Islet of Langerhans (tissue), 1 donor: ENCODE measurements around the gene KCNIP3.

Experiments used
- FAIRE-seq: peaks from one replicate; lab custom pipeline; 2011; peaks lifted over from hg19 to GRCh38; lab: Jason Lieb, UNC

The KCNIP3 gene

DNA sequence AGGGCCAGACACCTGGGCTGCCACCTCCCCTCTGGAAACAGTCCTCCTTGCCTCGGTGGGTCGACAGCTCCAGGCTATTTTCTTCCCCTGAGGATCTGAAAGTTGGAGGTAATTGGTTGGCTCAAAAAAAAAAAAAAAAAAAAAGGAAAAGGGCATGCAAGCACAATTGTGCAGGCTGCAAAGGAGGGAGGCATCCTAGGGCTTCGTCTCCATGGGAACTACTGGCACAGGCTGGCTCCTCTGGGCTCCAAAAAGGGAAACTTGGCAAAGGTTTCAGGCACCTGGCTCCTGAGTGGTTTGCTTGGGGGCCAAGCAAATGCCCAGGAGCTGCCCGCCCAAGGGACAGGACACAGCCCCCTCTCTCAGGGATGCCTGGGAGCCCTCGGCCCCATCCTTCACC, 1.1 kb upstream of the KCNIP3 start:
- FAIRE-seq: no peak

DNA sequence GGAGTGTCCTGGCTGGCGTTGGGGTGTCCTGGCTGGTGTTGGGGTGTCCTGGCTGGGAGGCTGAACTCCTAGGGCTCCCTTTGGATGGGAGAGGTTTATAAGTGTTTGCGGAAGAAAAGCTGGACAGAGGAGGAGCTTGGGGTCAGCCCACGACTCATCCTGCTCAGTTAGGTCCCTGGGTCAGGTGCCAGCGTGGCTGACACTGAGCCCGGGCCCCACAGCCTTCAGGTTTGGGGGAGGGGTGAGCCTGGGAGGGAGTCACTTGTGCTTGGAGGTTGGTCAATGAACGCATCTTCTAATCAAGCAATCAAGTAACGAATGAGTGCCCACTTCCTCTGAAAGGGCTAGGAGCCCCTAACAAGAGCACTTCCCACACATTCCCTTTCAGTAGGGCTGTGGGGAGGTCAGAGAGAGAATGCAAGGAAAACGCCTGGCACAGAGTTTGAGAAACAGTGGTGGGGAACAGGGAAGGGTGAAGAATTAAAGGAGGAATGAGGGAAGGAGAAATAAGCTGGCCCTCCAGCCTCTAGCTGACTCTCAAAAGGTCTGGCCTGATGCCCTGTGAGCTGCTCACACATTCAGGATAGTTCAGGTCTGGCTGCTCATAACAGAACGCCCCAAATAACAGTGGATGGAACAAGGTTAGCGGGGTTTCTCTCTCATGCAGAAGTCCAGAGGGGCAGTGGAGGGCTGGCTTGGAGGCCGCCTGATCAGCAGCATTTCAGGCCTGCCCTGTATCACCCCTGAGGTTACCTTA, 670 bp downstream of the KCNIP3 start:
- no peak for FAIRE-seq

DNA sequence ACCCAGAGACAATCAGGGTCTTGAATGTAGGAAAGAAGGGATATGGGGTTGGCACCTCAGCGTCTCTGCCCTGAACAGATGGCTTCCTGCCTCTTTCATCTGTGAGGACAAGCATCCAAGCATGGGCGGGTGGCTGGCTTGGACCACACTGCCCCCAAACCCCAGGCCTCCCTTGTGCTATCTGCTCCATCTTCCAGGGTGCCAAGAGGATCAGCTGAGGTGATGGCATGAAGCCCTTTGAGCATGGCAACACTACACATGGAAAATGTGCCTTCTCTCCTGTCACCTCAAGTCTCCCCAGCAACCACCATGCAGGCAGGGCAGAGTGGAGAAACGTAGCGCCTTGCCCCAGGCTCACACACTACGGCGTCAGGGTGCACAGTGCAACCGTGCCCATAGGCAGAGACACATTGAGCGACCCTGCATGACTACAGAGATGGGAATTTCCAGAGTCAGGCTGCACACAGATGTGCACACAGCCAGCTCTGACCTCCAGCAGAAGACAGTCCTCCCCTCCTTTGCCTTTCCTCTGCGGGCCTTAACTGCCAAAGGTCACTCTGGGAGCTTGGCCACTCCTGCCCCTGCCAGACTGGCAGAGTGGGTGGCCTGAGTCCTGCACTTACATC, 1.5 kb downstream of the KCNIP3 start:
- FAIRE-seq: no peak

DNA sequence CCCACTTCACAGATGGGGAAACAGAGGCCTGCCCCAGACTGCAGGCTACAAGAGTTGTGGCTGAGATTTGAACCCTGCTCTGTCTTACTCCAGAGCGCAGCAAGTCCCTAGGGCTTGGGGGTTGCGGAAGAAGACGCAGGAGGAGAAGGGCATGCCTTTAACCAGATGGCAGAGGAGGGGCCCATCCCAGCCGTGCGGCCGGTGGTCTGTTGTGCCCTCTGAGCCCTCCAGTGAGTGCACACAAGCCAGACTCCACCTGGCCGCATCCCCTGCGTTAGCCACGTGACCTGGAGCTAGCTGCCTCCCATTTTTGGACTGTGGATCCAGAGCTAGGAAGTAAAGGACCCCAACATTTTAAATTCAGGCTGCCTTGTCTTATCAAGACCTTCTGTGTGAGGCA, 2.8 kb downstream of the KCNIP3 start:
- no peak for FAIRE-seq

DNA sequence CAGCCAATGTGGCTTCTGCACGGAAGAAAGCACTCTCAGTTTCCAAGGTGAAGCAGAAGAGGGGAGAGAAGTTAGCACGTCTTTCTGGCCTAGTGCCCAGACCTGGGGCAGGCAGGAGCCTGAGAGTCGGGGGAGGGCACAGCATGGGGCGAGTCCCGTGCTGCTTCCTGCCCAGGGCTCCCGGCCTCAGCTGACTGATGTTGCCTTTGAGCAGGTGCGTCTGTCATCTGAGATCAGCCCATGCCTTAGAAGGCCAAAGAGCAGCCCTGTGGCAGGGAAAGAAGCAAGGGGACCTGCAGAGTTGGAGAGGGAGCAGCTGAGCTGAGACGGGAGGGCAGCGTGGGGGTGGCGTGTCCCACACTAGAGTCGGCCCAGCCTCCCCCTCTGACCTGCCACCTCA, 3.3 kb downstream of the KCNIP3 start:
- no peak for FAIRE-seq

DNA sequence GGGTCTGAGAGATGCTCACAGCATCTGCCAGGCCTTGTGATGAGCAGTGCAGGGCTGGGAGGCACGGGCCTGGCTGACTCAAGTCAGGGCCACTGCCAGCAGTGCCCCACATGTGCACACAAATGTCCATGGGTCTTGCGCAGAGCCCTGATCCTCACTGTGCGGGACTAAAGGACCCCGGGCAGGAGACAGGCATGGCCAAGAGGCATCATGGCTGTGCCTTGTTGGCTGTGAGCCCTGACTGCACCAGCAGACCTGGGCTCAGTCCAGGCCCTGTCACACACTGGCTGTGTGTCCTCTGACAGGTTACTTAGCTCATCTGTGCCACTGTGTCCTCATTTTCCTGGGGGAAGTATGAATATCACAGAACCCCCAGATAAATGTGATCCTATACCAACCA, 4.0 kb downstream of the KCNIP3 start:
- no peak for FAIRE-seq

DNA sequence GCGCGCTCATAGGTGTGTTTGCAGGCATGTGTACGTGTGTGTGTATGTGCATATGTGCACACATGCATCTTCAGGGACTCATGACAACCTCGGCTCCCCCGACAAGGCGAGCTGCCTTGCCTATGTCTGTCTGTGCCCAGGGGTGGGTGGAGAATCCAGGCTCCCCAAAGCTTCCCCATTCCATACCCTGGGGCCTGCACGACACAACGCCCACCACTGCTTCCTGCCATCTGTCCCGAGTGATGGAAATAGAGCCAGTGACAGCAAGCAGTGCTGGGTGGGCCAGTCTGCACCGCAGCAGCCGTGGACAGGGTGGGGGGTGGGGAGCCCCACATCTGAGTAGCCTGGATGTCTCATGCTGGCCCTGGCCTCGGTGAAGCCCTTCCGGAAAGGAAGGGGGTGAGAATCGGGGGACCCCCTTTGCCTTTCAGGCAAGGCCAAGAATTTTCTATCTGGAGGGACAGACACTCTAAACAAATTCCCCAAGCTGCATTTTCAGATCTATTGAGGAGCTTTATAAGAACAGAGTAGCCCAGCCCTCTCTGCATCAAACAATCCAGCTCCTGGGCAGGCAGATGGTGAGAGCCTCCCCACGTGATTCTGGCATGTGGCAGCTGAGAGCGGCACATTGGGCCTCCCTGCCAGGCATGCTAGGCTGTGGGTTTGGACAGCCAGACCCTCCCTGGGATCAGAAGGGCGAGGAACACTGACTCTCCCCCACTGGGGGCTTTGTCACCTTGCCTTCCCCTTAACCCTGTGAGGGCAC, 4.9 kb downstream of the KCNIP3 start:
- no peak for FAIRE-seq

DNA sequence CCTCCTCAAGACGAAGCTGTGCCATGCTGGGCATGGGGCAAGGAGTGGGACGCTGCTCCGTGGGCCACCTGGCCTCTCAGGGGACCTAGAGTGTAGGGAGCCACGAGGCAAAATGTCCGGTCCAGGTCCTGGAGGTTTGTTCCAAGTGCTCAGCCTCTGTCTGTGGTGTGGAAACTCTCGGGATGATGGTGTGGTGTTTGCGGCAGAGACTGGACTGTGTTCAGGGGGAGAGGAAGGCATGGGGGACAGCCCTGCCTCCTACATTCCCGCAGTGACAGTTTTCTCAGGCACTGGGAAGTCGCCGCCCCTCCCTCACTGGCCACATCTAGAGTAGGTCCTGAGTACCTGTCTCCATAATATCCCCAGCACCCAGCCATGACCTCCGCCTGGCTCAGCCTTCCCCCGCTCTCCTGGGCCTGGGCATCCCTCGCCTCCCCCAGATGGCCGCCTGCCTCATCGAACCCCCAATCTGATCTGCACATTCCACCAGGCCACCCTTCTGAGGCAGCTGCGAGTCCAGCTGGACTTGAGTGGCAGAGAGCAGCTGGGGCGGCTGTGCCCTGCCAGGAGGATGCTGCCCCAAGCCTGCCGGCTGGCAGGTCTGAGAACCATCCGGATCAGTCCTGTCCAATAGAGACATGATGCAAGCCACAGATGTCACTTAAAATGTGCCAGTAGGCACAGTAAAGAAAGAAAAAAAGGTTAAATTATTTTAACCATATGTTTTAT, 6.2 kb downstream of the KCNIP3 start:
- no peak for FAIRE-seq

DNA sequence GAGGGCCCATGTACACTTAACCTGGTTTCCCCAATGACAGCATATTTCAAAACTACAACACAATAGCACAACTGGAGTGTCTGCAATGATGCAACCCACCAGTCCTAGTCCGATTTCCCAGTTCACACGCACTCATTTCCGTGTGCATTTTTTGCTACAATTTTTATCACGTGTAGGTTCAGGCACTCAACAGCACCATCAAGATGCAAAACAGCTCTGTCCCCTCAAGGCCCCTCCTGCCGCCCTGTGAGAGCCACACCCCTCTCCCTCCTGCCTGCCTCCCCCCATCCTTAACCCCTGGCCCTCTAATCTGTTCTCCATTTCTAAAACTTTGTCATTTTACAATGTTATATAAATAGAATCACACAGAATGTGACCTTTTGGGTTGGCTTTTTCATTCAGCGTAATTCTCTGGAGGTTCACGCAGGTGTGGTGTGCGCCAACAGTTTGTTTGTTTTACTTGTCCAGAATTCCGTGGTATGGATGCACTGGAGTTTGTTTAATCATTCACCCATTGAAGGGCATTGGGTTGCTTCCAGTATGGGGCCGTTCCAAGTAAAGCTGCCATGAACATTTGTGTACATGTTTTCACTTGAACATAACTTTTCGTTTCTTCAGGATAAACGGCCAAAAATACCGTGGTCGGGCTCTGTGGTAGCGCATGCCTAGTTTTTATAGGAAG, 8.4 kb downstream of the KCNIP3 start:
- FAIRE-seq: no peak

DNA sequence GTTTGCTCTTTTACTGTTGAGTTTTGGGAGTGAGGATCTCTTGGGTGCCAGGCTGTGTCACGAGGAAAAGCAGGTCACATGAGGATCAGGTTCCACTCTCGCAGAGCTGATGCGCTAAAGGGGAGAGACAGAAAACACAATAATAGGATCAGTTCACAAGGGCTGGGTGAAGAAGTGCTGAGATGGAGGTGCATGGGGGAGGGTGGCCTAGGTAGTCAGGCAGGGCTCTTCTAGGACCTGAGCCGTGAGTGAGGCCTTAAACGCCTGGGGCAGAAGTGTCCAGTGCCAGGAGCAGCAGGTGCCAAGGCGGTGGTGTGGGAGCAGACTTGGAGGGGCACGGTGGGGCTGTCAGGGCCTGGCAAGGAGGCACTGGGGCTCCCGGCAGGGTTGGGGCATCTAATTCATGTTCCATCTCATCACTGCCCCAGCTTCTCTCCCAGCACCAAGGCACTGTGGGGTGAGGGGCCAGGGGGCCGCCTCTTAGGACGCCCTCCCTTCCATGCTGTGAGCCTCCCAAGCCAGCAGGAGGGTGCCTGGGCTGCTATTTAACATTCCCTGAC, 9.3 kb downstream of the KCNIP3 start:
- no peak for FAIRE-seq

DNA sequence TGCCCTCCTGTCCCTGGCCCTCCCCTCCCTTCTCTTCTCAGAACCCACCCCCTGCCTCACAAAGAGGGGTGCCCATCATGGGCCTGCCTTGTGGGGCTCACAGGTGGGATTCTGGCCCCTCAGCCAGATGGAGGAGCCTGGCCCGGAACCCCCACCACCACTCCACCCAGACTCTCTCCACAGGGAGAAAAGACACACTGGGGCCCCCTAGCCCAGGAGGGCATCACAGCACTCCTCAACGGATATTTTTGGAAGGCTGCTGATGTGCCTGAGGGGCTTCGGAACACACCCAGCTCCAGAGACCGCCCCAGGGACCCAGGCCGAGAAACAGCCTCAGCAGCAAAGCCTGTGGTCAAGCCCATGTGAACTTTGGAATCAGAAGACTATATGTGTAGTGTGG, 9.9 kb downstream of the KCNIP3 start:
- FAIRE-seq: no peak

DNA sequence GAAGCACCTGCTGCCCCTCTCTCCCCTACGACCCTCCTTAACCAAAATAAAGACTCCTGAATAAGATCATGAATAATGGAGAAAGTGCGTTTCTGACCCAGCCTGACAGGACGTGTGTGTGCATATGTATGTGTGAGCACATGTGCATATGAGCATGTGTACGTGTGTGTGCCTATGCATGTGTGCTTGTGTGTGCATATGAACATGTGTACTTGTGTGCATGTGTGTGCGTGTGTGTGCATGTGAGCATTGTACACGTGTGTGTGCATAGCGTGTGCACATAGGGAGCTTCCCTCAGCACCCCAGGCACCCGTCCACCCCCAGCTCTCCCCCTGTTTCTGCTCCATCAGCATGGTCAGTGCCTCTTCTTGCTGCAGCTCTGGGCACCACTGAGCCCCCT, 10.7 kb downstream of the KCNIP3 start:
- FAIRE-seq: no peak

DNA sequence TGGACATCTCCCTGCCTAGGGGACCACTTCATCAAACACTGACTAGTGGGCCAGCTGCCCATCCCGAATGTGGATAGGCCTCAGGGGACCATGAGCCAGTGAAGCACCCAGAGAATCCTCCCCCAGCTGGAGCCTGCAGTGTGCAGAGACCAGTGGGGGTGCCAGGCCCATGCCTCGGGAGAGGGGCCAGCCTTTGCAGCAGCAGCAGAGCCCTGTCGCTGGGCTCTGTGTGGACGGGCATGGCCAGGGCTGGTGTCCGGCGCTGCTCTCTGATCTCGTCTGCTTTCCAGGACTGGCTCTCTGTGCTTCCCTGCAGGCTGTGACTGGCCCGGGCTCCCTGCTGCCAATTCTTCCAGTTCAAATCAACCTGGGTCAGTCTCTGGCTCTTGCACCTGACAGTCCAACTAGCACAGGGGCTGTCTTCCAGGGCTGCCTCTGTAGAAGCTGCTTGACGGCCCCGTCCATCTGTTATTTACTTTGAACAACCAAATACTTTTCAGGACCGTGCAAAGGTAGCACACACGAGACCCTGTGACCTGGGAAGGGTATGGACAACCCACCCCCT, 11.4 kb downstream of the KCNIP3 start:
- no peak for FAIRE-seq

DNA sequence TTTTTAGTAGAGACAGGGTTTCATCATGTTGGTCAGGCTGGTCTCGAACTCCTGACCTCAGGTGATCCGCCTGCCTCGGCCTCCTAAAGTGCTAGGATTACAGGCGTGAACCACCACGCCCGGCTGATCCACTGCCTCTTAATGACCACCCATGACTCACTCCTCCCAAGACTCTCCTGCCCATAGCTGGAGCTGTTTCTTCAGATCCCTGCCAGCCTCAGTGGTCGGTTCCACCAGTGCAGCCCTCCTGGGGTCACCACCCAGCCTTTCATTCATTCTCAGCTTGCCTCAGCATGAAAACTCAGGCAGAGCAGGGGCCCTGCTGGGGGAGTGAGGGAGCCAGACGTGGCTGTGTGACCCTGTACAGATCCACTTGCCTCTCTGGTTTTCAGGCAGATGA, 12.5 kb downstream of the KCNIP3 start:
- no peak for FAIRE-seq

DNA sequence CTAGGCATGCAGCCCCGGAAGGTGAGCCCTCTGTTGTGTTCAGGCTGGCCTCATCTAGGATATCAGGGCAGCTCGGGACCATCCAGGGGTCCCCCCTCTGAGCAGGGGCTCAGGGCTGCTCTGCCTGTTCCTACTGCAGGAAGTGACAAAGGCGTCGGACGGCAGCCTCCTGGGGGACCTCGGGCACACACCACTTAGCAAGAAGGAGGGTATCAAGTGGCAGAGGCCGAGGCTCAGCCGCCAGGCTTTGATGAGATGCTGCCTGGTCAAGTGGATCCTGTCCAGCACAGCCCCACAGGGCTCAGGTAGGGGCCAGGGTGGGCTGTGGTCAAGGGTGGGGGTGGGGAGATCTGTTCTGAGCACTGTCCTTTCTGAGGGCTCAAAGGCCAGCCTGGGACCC, 13.1 kb downstream of the KCNIP3 start:
- no peak for FAIRE-seq

DNA sequence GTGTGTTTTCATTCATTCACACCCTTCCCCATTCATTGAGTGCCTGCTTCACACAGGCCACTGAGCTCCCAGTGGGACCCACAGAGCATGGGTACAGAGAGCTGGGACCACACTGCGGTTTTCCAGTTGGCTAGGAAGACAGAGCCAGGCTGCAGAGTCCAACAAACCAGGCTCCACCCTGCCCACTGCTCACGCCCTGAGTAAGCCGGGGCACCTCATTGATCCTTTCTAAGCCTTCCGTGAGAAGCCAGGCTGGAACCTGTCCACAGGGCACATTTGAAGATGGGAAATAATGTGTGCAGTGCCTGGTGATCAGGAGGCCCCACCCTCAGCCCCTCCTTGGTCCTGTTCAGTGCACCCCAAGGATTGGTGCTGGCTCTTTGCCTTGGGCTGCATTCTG, 13.5 kb downstream of the KCNIP3 start:
- FAIRE-seq: no peak

DNA sequence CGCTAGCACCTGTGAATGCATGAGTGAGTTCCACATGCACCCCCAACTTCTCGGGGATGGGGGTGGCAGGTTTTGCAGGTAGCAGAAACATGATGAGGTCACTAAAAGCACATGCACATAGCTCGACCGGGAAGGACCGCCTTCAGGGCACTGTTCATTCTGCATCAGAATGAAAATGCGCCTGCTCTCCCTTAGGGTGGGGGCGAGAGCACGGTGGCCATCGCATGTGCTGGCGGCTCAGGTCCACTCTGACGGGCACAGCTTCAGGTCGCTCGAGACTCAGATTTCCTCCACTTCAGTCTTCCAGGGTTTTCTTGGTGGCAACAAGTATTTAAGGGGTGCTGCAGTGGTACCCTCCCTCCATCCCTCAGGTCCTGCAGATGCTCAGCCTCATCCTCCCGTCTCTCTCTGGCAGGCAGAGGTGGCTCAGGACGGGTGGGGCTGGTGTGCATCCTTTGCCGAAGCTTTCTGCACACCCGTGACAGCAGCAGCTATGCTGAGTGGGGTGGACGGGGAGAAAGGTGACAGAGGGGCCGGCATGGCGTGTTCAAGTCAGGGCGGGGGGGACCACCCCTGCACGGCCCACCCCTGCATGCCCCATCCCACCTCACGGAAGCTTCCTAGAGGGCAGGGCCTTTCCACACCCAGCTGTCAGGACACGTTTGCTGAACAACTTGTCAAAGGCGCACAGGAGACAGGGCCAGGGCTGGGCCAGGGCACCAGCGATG, 14.8 kb downstream of the KCNIP3 start:
- FAIRE-seq: no peak

DNA sequence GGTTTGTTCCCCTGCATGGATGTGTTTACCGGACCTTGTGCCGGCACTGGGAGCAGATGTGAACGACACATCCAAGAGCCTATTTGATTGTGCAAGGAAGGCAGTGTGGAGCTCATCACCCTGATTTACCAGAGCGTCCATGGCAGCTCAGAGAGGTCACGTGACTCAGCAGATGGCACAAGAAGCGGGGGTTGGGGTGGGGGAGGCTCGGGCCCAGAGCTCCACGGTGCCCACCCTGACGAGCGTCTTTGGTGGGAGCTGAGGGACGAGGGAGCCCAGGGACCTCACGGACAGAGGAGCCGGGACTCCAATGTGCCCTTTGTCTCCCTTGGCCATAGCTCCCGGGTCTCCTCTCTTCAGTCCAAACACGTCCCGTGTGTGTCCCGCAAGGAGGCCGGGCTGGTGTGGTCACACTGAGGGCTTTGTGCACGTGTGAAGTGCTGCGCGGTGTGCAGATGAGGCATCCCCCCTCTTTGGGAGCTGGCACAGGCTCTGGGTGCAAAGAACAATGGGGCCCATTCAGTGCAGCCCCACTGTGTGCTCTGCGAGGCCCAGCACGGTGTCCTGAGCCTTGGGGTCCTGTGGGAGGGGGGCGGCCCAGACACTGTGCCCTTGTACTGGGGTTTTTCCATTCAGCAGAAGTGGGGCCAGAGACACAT, 15.5 kb downstream of the KCNIP3 start:
- no peak for FAIRE-seq

DNA sequence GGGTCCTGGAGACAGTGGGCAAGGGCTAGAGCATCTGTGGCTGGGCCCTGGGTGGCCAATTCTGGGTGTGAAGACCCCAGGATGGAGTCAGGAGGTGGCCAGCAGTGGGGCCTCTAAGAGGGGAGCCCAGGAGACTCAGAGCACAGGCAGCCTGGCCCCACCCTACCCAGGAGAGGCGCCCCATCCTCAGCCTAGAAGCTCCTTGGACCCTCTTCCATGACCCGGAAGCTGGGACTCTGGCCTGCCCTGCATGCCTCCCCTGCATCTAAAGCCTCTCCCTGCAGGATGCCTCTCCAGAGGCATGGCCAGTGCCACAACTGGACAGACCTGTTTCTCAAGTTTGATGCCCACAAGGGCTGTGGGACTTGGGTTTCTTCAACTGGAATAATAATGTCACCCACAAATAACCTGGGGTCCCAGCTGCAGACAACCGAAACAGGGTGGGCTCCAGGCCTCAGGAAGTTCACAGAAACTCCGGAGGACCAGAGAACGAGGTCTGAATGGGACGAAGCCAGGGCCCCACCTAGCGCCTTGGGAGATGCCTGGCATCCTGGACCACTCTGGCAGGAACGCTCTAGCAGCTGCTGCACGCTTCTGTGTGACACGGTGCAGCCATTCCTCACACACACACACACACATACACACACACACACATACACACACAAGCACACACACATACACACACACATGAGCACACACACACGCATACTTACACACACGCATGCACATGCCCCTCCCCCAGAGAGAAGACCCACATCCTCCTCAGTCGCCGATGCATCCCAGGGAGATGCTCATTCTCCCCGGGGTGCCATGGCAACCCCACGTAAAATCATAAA, 16.4 kb downstream of the KCNIP3 start:
- no peak for FAIRE-seq

DNA sequence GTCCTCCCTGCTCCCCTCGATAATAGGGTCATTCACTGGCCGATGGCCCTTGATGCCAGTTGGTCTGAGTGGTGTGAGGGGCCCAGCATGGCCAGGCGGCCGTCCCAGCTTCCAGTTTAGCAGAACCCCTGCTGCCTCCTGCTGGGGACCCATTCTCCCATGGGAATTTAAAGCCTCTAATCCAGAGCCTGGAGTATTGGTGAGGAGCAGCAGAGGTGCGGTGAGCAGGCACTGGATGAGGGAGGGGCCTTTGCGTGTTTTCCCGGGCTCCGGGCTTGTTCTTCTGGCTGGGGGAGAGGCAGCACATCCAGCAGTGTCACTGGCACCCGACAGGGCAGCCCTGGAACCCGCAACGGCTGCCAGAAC, 17.4 kb downstream of the KCNIP3 start:
- no peak for FAIRE-seq
